Tibial nerve (tissue), 4 donors: Measurements from ENCODE around the gene KIAA1614.

Source experiments
- CTCF ChIP-seq, 5 experiments: fragments of 200-600 bp in 3 of 5; fragments of 450-650 bp in 2 of 5; sonication (generic) in 3 of 5; IDR thresholded peaks; one replicate each; pipeline ENCODE4 v1.5.1; 2016 to 2019; ENCODE audit warnings: antibody characterized with exemption in 5 of 5, mild to moderate bottlenecking in 3 of 5, moderate library complexity in 2 of 5
- EP300 ChIP-seq, 2 donors: sonication (generic); formaldehyde crosslinking; IDR thresholded peaks; one replicate each; pipeline ENCODE4 v1.6.1; 2017; ENCODE audit warnings: antibody characterized with exemption in 2 of 2, mild to moderate bottlenecking in 1 of 2
- POLR2A ChIP-seq, 2 donors: fragments of 450-650 bp; IDR thresholded peaks; one replicate each; pipeline ENCODE4 v1.6.1; 2017; ENCODE audit warnings: antibody characterized with exemption in 2 of 2, mild to moderate bottlenecking in 2 of 2, moderate library complexity in 2 of 2

- TF ChIP-seq CTCF (IDR thresholded peaks at IDR 0.05), result no peak
- TF ChIP-seq POLR2A (IDR thresholded peaks at IDR 0.05), result no peak
- TF ChIP-seq EP300 (IDR thresholded peaks at IDR 0.05), result no peak
These were observed 19.1 kb upstream of the KIAA1614 start for GRCh38 chr1:180893614-180894013.
